Naive thymus-derived CD4-positive, alpha-beta T cell (primary cell): ENCODE results near the gene PTPN20. TPM values are rescaled to one million over a fixed set of nuclear protein-coding genes. Genes with fewer than 3 reads are reported as not detected.

Experiments used
- ATAC-seq: fragments of 150-1000 bp; cut with Tn5 transposase; 2 replicates; pipeline ENCODE4 v1.10.0; 2021; ENCODE audit warnings: mild to moderate bottlenecking, moderate library complexity
- CTCF ChIA-PET: fragments of 350-600 bp; sonication (Branson Sonifier 250); formaldehyde crosslinking; loops from one replicate; lab custom pipeline; 2021; ENCODE audit warnings: antibody characterized with exemption; lab: Charles Lee
- POLR2A ChIA-PET: fragments of 350-600 bp; sonication (Branson Sonifier 250); formaldehyde crosslinking; loops from one replicate; lab custom pipeline; 2021; ENCODE audit warnings: antibody characterized with exemption, inconsistent platforms; lab: Charles Lee
- DNase-seq, 9 donors: peaks; one replicate each; pipeline versions ENCODE4 v3.0.0 to v3.0.0-alpha.2; 2020 to 2022; ENCODE audit warnings: mixed read lengths in 1 of 9
- H3K27ac ChIP-seq: one replicate; pipeline ENCODE4 v1.7.0; 2013; ENCODE audit warnings: mild to moderate bottlenecking, low read depth, low read length, moderate library complexity
- H3K27me3 ChIP-seq, 2 donors: one replicate each; pipeline ENCODE4 v1.7.0; 2013; ENCODE audit warnings: low read length in 2 of 2, mild to moderate bottlenecking in 2 of 2, moderate library complexity in 2 of 2; ENCODE audit not compliant: control insufficient read depth in 2 of 2, insufficient read depth in 2 of 2
- H3K36me3 ChIP-seq, 3 experiments: 1 replicate in 2 of 3; 2 replicates in 1 of 3; pipeline ENCODE4 v1.7.0; 2013; ENCODE audit warnings: low read length in 3 of 3, mild to moderate bottlenecking in 3 of 3, moderate library complexity in 1 of 3; ENCODE audit not compliant: insufficient read depth in 3 of 3, control insufficient read depth in 2 of 3
- H3K4me1 ChIP-seq, 2 donors: one replicate each; pipeline ENCODE4 v1.7.0; 2013; ENCODE audit warnings: low read length in 2 of 2, mild to moderate bottlenecking in 2 of 2, moderate library complexity in 1 of 2; ENCODE audit not compliant: control insufficient read depth in 2 of 2, insufficient read depth in 2 of 2
- H3K4me3 ChIP-seq: 2 replicates; pipeline ENCODE4 v1.7.0; 2013; ENCODE audit warnings: mild to moderate bottlenecking, low read length
- H3K9me3 ChIP-seq, 3 experiments: 1 replicate in 2 of 3; 2 replicates in 1 of 3; pipeline ENCODE4 v1.7.0; 2013; ENCODE audit warnings: low read length in 3 of 3; ENCODE audit not compliant: control insufficient read depth in 2 of 3
- H3K27ac Mint-ChIP-seq, 9 donors: one replicate each; pipeline ENCODE4 v1.8.0; 2020 to 2022; ENCODE audit warnings: mixed read lengths in 9 of 9, mild to moderate bottlenecking in 8 of 9, moderate library complexity in 5 of 9, inconsistent platforms in 2 of 9
- H3K27me3 Mint-ChIP-seq, 5 donors: one replicate each; pipeline ENCODE4 v1.8.0; 2021 to 2022; ENCODE audit warnings: mixed read lengths in 5 of 5, mild to moderate bottlenecking in 1 of 5
- H3K36me3 Mint-ChIP-seq, 5 donors: one replicate each; pipeline ENCODE4 v1.8.0; 2020 to 2022; ENCODE audit warnings: mixed read lengths in 5 of 5, mild to moderate bottlenecking in 3 of 5, inconsistent platforms in 1 of 5
- H3K4me1 Mint-ChIP-seq, 7 donors: one replicate each; pipeline ENCODE4 v1.8.0; 2020 to 2022; ENCODE audit warnings: mixed read lengths in 7 of 7, mild to moderate bottlenecking in 3 of 7, inconsistent platforms in 1 of 7
- H3K4me3 Mint-ChIP-seq, 10 donors: one replicate each; pipeline ENCODE4 v1.8.0; 2020 to 2022; ENCODE audit warnings: mild to moderate bottlenecking in 10 of 10, mixed read lengths in 10 of 10, moderate library complexity in 6 of 10, inconsistent platforms in 2 of 10
- H3K9me3 Mint-ChIP-seq, 11 donors: one replicate each; pipeline ENCODE4 v1.8.0; 2020 to 2022; ENCODE audit warnings: mixed read lengths in 11 of 11, mild to moderate bottlenecking in 4 of 11, inconsistent platforms in 1 of 11, moderate library complexity in 1 of 11
- intact Hi-C, 2 donors: fragments of 100-400 bp; cut with micrococcal nuclease; formaldehyde crosslinking; loops; one replicate each; pipeline ENCODE4 v1.15.1; 2023
- polyA plus RNA-seq, 2 donors: library from polyadenylated mRNA; unstranded; fragments of 300-500 nt; fragmentation: Illumina TruSeq; gene quantifications; one replicate each; pipeline ENCODE4 v1.2.3, GENCODE V29; 2021
- total RNA-seq, 6 experiments: library from RNA in 5 of 6; stranded (reverse) in 5 of 6; gene quantifications; 1 replicate in 5 of 6; 2 replicates in 1 of 6; pipeline ENCODE4 v1.2.3 and lab custom pipeline; 2021 to 2026

The PTPN20 gene
- total and polyA plus RNA-seq, 7 experiments from 2014 or later, result 0.22 to 3.8 (median 1.7) TPM

GRCh38 chr10:47033081-47033480 lies 121.9 kb downstream of the PTPN20 start:
- ATAC-seq, result no peak
- Histone ChIP-seq H3K36me3 (no peaks in the 10 kb centered on the region), H3K27me3 (no peaks in the 10 kb centered on the region), H3K4me1 (no peaks in the 10 kb centered on the region), H3K27ac (no peak overlapping the region), H3K4me3 (no peak overlapping the region), H3K9me3 (no peaks in the 10 kb centered on the region)
- CTCF ChIA-PET, result interaction anchor here (1.4 to 3.3 kb wide), 2 partner anchors 8 to 15 kb away, joined by 6 to 12 read pairs; no protein-coding TSS in a partner anchor
- no peak overlapping the region for H3K4me3 Mint-ChIP-seq
- no peaks in the 10 kb centered on the region for H3K36me3 Mint-ChIP-seq
- intact Hi-C loops, result no loop called here
- H3K4me1 Mint-ChIP-seq, result peaks cover 0 to 2% (median 0%) of the 10 kb centered on the region in 7 donors
- no peaks in the 10 kb centered on the region for H3K27me3 Mint-ChIP-seq
- DNase-seq, result no peak
- no peaks in the 10 kb centered on the region for H3K9me3 Mint-ChIP-seq
- POLR2A ChIA-PET, result interaction anchor here (0.6 kb wide), 1 partner anchor 10 kb away, joined by 3 read pairs; no protein-coding TSS in a partner anchor
- no peak overlapping the region for H3K27ac Mint-ChIP-seq

GRCh38 chr10:47033541-47034270 lies 122.5 kb downstream of the PTPN20 start:
- Mint-ChIP-seq H3K4me3 (no peak overlapping the region), H3K36me3 (no peaks in the 10 kb centered on the region), H3K4me1 (peaks cover 0 to 3% (median 0%) of the 10 kb centered on the region in 7 donors), H3K9me3 (no peaks in the 10 kb centered on the region), H3K27me3 (no peaks in the 10 kb centered on the region), H3K27ac (no peak overlapping the region)
- ChIA-PET CTCF (interaction anchor here (1.4 to 3.3 kb wide), 2 partner anchors 9 to 14 kb away, joined by 6 to 12 read pairs; no protein-coding TSS in a partner anchor), POLR2A (no interaction called here)
- DNase-seq, result no peak
- intact Hi-C loops, result no loop called here
- Histone ChIP-seq H3K9me3 (no peaks in the 10 kb centered on the region), H3K4me1 (no peaks in the 10 kb centered on the region), H3K27ac (no peak overlapping the region), H3K36me3 (no peaks in the 10 kb centered on the region), H3K27me3 (no peaks in the 10 kb centered on the region), H3K4me3 (no peak overlapping the region)
- ATAC-seq, result no peak

DNA sequence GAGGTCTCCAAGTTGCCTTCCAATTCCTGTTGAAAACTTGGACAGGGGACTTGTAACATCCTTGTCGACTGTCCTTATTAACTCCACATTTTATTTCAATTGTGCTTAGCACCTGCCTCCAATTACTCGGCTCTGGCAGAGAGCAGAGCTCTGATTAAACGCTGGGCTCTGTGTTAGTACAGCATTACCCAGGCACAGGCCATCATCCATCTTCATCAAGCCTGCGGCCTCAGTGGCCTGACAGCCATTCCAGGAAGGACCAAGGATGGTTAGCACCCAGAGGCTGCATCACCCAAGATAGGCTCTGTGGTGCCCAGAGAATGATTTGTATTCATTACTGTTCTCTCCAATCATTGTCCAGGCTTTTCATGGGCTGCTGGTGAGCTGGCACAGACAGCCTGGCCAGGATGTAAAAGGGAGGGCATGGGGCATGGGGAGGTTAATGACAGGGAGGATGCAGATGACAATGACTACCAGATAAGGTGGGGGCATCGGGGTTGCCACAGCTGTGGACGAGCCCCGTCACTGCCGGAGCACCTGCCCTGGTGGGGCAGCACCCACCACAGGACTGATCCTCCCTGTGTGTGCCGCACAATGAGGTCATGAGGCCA lies 123.3 kb downstream of the PTPN20 start:
- H3K4me1 Mint-ChIP-seq, result peaks cover 0 to 3% (median 0%) of the 10 kb centered on the region in 7 donors
- H3K27me3 Mint-ChIP-seq, result no peaks in the 10 kb centered on the region
- no peaks in the 10 kb centered on the region for H3K36me3 Mint-ChIP-seq
- Histone ChIP-seq H3K27me3 (no peaks in the 10 kb centered on the region), H3K27ac (no peak overlapping the region), H3K36me3 (no peaks in the 10 kb centered on the region), H3K4me3 (no peak overlapping the region), H3K9me3 (no peaks in the 10 kb centered on the region), H3K4me1 (no peaks in the 10 kb centered on the region)
- intact Hi-C loops, result no loop called here
- CTCF ChIA-PET, result interaction anchor here (3.3 kb wide), 1 partner anchor 13 kb away, joined by 12 read pairs; no protein-coding TSS in a partner anchor
- DNase-seq (no peak), ATAC-seq (no peak)
- POLR2A ChIA-PET, result no interaction called here
- H3K9me3 Mint-ChIP-seq, result no peaks in the 10 kb centered on the region
- no peak overlapping the region for H3K4me3 Mint-ChIP-seq
- no peak overlapping the region for H3K27ac Mint-ChIP-seq

DNA sequence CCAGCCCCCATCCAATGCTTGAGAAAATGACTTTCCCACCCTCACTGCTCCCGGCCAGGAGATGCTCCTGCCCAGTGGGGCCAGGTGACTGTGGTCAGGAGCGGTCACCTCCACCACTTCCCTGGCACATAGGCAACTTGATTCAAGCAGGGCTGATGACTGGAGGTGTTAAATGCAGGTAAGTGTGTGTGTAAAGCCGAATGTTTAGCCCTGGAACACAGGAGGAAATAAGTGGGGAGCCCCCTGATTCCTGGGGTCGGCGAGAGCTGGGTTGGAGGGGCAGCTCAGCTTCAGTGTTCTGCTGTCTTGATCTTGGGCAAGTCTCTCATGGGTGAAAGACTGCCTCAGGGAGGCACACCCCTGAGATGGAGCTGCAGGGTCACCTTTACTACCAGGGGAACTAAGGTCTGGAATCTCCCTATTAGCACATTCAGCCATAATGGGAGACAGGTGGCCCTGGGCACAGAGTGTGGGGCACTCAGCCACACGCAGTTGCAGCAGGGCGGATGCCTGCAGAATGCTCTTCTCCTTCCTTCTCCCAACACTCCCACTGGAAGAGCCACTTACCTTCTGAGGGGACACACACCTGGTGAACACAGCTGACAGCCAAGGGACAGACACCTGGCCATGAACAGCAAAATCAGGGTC lies 124.1 kb downstream of the PTPN20 start:
- no peaks in the 10 kb centered on the region for H3K27me3 Mint-ChIP-seq
- Histone ChIP-seq H3K9me3 (no peaks in the 10 kb centered on the region), H3K27ac (no peak overlapping the region), H3K4me3 (no peak overlapping the region), H3K27me3 (no peaks in the 10 kb centered on the region), H3K4me1 (no peaks in the 10 kb centered on the region), H3K36me3 (no peaks in the 10 kb centered on the region)
- no peak overlapping the region for H3K27ac Mint-ChIP-seq
- no peaks in the 10 kb centered on the region for H3K9me3 Mint-ChIP-seq
- no peak for DNase-seq
- H3K4me3 Mint-ChIP-seq, result no peak overlapping the region
- peaks cover 0 to 3% (median 0%) of the 10 kb centered on the region in 7 donors for H3K4me1 Mint-ChIP-seq
- no peak for ATAC-seq
- POLR2A ChIA-PET, result no interaction called here
- no peaks in the 10 kb centered on the region for H3K36me3 Mint-ChIP-seq
- intact Hi-C loops, result no loop called here
- CTCF ChIA-PET, result interaction anchor here (3.3 kb wide), 1 partner anchor 13 kb away, joined by 12 read pairs; no protein-coding TSS in a partner anchor

GRCh38 chr10:47035819-47036337 lies 124.7 kb downstream of the PTPN20 start:
- H3K9me3 ChIP-seq, result no peaks in the 10 kb centered on the region
- H3K4me3 Mint-ChIP-seq, result no peak overlapping the region
- H3K27me3 Mint-ChIP-seq, result no peaks in the 10 kb centered on the region
- ATAC-seq (no peak), DNase-seq (no peak)
- ChIA-PET POLR2A (no interaction called here), CTCF (interaction anchor here (3.3 kb wide), 1 partner anchor 12 kb away, joined by 12 read pairs; no protein-coding TSS in a partner anchor)
- no peak overlapping the region for H3K27ac ChIP-seq
- peaks cover 0 to 3% (median 0%) of the 10 kb centered on the region in 7 donors for H3K4me1 Mint-ChIP-seq
- no peaks in the 10 kb centered on the region for H3K36me3 Mint-ChIP-seq
- H3K27ac Mint-ChIP-seq, result no peak overlapping the region
- no peaks in the 10 kb centered on the region for H3K27me3 ChIP-seq
- H3K4me1 ChIP-seq, result no peaks in the 10 kb centered on the region
- H3K9me3 Mint-ChIP-seq, result no peaks in the 10 kb centered on the region
- no peaks in the 10 kb centered on the region for H3K36me3 ChIP-seq
- intact Hi-C loops, result no loop called here
- no peak overlapping the region for H3K4me3 ChIP-seq

DNA sequence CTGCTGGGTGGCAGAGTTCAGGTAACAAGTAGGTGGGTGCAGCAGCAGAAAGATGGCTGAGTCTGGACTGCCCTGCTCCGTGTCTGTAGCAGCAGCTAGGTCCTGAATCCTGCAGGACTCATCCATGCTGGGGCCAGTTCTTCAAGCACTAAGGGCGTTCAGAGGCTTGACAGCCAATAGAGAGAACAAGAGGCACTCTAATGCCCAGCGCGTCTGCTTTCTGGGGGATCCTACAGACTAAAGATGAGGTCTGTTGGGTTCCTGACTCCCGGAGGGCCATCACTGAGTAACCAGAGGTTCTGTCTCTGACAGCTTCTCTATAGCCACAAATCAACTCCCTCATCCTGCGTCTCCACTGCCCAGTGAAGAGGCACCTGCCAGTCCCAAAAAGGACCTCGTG lies 125.5 kb downstream of the PTPN20 start:
- ChIA-PET POLR2A (no interaction called here), CTCF (interaction anchor here (1.1 kb wide), 1 partner anchor 12 kb away, joined by 4 read pairs; no protein-coding TSS in a partner anchor)
- intact Hi-C loops, result no loop called here
- Histone ChIP-seq H3K9me3 (no peaks in the 10 kb centered on the region), H3K27ac (no peak overlapping the region), H3K4me1 (no peaks in the 10 kb centered on the region), H3K36me3 (no peaks in the 10 kb centered on the region), H3K4me3 (no peak overlapping the region), H3K27me3 (no peaks in the 10 kb centered on the region)
- no peak for ATAC-seq
- Mint-ChIP-seq H3K9me3 (no peaks in the 10 kb centered on the region), H3K27ac (no peak overlapping the region), H3K4me3 (no peak overlapping the region), H3K4me1 (peaks cover 0 to 3% (median 0%) of the 10 kb centered on the region in 7 donors), H3K36me3 (no peaks in the 10 kb centered on the region), H3K27me3 (no peaks in the 10 kb centered on the region)
- no peak for DNase-seq
